ENCODE measurements around the gene WNT7B.

The WNT7B gene

GRCh38 chr22:45887202-45888131 is 89.5 kb downstream of the WNT7B start:
- DNase-seq (ENCODE audit: low read depth): no peak

GRCh38 chr22:45886540-45886939 is 90.4 kb downstream of the WNT7B start:
- DNase-seq (ENCODE audit: low read depth): no peak

GRCh38 chr22:45885941-45886395 is 91.0 kb downstream of the WNT7B start:
- DNase-seq (ENCODE audit: low read depth): no peak

- no peak for DNase-seq (ENCODE audit: low read depth)
Measured at GRCh38 chr22:45885171-45885840, 91.7 kb downstream of the WNT7B start.

GRCh38 chr22:45884201-45885062 is 92.5 kb downstream of the WNT7B start:
- no peak for DNase-seq (ENCODE audit: low read depth)

GRCh38 chr22:45883811-45884170 is 93.2 kb downstream of the WNT7B start:
- no peak for DNase-seq (ENCODE audit: low read depth)

- DNase-seq (ENCODE audit: low read depth): no peak
Measured at GRCh38 chr22:45882881-45883810, 93.8 kb downstream of the WNT7B start.

GRCh38 chr22:45881524-45881875 is 95.5 kb downstream of the WNT7B start:
- no peak for DNase-seq (ENCODE audit: low read depth)

GRCh38 chr22:45880716-45881523 is 96.0 kb downstream of the WNT7B start:
- DNase-seq (ENCODE audit: low read depth): no peak

- no peak for DNase-seq (ENCODE audit: low read depth)
Measured at GRCh38 chr22:45880091-45880715, 96.8 kb downstream of the WNT7B start.

GRCh38 chr22:45879552-45879949 is 97.4 kb downstream of the WNT7B start:
- no peak for DNase-seq (ENCODE audit: low read depth)

GRCh38 chr22:45878901-45879551 is 97.9 kb downstream of the WNT7B start:
- DNase-seq (ENCODE audit: low read depth): no peak

- DNase-seq (ENCODE audit: low read depth): no peak
Measured at GRCh38 chr22:45878051-45878781, 98.7 kb downstream of the WNT7B start.

GRCh38 chr22:45877651-45878050 is 99.3 kb downstream of the WNT7B start:
- no peak for DNase-seq (ENCODE audit: low read depth)

- DNase-seq (ENCODE audit: low read depth): no peak
Measured at GRCh38 chr22:45877036-45877380, 100.0 kb downstream of the WNT7B start.

- DNase-seq (ENCODE audit: low read depth): no peak
Measured at GRCh38 chr22:45876136-45877035, 100.6 kb downstream of the WNT7B start.

GRCh38 chr22:45872659-45873263 is 104.2 kb downstream of the WNT7B start:
- no peak for DNase-seq (ENCODE audit: low read depth)
